ENCODE data around the gene IL3RA.

Gene IL3RA

DNA sequence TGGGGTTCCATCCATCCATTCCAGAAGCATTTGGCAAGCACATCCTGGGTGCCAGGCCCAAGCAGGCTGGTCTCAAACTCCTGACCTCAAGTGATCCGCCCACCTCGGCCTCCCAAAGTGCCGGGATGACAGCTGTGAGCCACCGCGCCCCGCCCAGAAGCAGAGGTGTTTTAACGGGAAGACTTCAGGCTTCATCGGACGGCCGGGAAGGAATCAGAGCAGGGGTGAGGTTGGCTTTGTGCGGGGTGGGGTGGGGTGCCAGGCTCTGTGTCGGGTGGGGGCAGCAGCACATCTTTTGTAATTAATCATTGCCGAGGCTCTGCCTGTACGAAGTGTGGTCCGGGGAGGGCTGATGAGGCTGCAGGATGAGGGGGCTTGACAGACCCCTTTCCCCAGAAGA is 60.4 kb downstream of the IL3RA start:
- TF ChIP-seq, protein P1, sequence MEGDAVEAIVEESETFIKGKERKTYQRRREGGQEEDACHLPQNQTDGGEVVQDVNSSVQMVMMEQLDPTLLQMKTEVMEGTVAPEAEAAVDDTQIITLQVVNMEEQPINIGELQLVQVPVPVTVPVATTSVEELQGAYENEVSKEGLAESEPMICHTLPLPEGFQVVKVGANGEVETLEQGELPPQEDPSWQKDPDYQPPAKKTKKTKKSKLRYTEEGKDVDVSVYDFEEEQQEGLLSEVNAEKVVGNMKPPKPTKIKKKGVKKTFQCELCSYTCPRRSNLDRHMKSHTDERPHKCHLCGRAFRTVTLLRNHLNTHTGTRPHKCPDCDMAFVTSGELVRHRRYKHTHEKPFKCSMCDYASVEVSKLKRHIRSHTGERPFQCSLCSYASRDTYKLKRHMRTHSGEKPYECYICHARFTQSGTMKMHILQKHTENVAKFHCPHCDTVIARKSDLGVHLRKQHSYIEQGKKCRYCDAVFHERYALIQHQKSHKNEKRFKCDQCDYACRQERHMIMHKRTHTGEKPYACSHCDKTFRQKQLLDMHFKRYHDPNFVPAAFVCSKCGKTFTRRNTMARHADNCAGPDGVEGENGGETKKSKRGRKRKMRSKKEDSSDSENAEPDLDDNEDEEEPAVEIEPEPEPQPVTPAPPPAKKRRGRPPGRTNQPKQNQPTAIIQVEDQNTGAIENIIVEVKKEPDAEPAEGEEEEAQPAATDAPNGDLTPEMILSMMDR (IDR thresholded peaks at IDR 0.05; ENCODE audit: borderline replicate concordance, insufficient read depth, low read depth, low read length), result no peak
- no peak overlapping the region for H3K4me3 ChIP-seq (ENCODE audit: low read depth, low read length)

DNA sequence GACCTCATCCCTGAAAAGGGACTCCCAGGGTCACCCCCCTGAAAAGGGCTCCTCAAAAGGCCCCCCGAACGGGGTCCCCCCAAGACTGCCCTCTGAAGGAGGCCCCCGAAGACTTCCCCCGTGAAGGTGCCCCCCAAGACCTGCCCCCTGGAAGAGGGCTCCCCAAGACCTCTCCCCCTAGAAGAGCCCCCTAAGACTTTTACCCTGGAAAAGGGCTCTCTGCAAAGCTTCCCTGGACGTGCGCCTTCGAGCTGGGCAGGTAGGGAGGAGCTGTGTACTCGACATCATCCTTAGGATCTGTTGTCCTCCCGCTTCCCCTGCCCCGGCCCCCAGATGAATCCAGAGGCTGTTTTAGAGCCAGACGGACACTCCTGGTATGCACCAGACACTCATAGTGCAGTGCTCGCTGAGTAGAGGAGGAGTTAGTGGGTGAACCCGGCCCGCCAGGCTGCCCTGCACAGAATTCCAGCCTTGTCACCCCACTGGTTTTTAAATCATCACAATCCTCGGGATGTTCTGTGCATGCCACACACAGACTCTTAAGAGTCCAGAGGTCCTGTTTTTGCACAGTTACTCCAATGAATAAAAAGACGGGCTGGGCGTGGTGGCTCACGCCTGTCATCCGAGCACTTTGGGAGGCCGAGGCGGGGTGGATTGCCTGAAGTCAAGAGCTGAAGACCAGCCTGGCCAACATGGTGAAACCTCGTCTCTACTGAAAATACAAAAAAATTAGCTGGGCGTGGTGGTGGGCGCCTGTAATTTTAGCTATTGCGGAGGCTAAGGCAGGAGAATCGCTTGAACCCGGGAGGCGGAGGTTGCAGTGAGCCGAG is 61.1 kb downstream of the IL3RA start:
- H3K4me3 ChIP-seq (ENCODE audit: low read depth, low read length), result no peak overlapping the region
- TF ChIP-seq, protein P1 (IDR thresholded peaks at IDR 0.05; ENCODE audit: borderline replicate concordance, insufficient read depth, low read depth, low read length), result no peak

DNA sequence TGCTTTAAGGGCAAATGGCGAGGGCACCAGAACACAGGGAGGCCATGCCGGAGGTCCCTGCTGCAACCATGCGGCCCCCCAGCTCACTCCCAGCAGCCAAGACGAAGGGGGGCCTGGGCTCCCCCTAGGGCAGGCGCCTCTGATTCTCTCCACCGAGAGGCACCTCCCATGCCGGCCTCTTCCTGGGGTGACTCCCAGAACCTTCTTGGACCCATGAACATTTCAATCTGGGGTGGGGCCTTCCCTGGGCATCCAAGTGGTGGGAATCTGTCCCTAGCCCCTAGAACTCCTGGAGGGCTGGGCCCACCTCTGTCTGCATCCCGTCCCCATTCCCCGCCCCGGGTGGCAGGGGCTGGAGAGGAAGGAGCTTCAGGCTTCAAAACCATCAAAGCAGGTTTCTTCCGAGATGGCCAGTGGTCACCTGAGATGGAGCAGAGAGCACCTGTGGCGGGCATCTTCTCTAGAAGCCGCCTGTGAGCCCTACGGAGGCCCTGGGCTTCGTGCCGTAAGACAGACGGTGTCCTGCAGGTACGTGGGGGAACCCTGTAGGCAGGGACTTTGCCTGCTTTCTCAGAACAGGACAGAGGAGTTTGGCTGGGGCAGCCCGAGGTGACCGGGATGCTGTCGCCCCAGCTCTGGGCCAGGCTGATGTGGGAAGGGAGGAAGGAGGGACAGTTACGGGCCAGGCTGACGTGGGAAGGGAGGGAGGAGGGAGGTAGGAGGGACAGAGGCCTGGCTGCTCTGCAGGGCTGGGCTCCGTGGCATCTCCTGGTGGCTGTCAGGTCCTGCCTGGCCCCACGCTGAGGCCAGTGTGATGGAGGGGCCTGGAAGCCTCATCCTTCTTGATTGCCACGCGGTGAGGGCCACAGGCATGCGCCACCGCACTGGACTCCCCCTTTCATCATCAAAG is 62.1 kb downstream of the IL3RA start:
- H3K4me3 ChIP-seq (ENCODE audit: low read depth, low read length), result no peak overlapping the region
- TF ChIP-seq, protein P1 (IDR thresholded peaks at IDR 0.05; ENCODE audit: borderline replicate concordance, insufficient read depth, low read depth, low read length), result no peak

DNA sequence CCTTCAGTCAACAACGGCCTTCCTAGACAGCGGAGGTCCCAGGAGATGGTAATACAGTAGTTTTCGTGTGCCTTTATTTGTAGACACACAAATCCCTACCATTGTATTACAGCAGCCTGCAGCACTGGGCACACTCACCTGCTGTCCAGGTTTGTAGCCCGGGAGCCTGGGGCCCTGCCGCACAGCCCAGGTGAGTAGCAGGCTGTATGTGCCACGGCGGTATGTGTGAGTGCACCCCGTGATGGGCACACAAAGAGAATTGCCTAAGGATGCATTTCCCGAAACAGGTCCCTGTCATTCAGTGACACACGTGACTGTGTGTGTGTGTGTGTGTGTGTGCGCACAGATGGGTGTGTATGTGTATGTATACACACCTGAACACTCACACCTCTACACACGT is 63.5 kb downstream of the IL3RA start:
- H3K4me3 ChIP-seq (ENCODE audit: low read depth, low read length), result no peak overlapping the region
- TF ChIP-seq, protein P1 (IDR thresholded peaks at IDR 0.05; ENCODE audit: borderline replicate concordance, insufficient read depth, low read depth, low read length), result no peak

DNA sequence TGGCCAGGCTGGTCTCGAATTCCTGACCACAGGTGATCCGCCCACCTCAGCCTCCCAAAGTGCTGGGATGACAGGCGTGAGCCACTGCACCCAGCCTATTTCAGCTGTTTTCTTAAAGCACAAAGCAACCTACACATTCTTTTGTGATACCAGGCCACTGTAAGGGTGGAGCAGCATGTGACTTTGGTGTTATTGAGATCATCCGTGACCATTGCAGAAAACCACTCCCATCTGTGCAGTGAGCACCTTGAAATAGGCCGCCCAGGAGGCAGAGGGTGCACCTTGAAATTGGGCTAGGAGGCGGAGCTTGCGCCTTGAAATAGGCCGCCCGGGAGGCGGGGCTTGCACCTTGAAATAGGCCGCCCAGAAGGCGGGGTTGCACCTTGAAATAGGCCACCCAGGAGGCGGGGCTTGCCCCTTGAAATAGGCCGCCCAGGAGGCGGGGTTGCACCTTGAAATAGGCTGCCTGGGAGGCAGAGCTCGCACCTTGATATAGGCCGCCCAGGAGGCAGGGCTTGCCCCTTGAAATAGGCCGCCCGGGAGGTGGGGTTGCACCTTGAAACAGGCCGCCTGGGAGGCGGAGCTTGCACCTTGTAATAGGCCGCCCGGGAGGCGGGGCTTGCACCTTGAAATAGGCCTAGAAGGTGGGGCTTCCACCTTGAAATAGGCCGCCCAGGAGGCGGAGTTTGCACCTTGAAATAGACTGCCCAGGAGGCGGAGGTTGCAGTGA is 64.3 kb downstream of the IL3RA start:
- TF ChIP-seq, protein P1 (IDR thresholded peaks at IDR 0.05; ENCODE audit: borderline replicate concordance, insufficient read depth, low read depth, low read length), result no peak
- H3K4me3 ChIP-seq (ENCODE audit: low read depth, low read length), result no peak overlapping the region

DNA sequence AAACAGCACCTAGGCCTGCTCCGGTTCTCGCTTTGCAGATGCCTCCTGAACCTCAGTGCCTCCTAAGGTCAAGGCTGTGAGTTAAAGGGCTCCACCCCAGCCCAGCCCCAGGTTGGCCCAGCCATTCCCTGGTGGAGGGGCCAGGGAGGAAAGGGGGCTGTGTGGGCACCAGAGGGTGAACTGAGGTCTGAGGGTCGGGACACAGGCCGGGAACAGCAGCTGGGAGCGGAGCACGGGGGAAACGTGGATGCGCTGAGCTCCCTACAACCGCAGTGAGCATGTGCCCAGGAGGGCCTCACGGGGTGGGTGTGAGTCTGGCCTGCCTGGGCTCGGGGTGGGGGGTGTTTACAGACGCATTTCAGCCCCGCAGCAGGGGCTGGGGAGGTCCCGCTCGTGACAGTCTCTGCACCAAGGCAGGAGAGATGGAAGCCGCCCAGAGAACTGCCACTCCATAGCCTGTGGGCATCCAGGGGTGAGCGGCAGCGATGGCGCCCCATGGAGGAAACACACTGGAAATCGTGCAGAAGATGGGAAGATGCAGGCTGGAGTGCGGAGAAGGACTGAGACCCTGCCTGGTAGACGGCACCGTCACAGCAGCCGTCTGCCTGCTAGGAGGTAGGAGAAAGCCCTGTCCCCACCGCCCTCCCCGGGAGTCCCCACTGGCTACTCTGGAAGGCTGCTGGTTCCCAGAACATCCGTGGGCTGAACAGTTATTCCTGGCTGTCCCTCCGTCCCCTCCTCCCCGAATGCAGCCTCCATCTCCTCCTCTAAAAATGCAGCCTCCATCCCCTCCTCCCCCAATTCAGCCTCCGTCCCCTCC is 65.2 kb downstream of the IL3RA start:
- no peak overlapping the region for H3K4me3 ChIP-seq (ENCODE audit: low read depth, low read length)
- TF ChIP-seq, protein P1 (IDR thresholded peaks at IDR 0.05; ENCODE audit: borderline replicate concordance, insufficient read depth, low read depth, low read length), result no peak

Measured in GM12875 (cell line).